ENCODE results near the gene TUBB. TPM values are rescaled to one million over a fixed set of nuclear protein-coding genes. Genes with fewer than 3 reads are reported as not detected.
A peak's percentile ranks its signal among the peaks of the same experiment; 100 is the strongest.

The TUBB gene
- total RNA-seq, 3 donors from 2014 or later: 113 to 328 (median 307) TPM

DNA sequence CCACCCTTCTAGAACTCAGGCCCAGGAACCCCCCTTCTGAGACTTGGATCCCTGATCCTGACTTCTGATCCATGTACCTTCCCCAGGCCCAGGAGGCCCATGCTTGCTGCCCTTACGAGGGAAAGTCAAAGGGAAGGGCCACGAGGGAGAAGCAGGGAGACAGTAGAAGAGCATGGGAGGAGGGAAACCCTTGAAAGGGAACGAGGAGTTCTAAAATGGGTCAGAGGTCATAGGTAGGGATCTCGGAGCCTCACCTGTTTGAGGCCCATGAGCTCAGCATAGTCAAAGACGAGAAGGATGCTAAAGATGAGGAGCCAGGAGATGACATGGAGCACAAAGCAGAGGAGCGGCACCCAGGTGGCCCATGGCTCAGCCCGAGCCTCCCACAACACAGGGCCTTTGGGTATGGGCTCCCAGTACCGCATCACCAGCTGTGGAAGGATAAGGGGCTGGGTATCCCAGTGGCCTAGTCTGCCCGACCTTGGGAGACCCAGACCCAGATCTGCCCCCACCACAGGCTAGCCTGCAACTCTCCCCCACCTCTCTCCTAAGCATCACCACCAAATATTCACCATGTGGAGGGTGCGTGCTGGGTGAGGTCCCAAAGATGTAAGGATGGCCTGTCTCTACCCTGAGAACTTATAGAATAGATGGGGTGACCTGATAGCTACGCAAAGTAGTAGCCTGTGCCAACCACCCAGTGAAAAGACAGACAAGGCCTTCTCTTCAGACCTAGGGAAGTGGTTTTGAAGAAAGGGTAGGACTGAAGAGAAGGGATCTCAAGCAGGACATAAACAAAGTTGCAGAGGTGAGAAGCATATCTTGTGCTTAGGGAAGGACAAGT lies 30.9 kb upstream of the TUBB start:
- TF ChIP-seq, protein P1, sequence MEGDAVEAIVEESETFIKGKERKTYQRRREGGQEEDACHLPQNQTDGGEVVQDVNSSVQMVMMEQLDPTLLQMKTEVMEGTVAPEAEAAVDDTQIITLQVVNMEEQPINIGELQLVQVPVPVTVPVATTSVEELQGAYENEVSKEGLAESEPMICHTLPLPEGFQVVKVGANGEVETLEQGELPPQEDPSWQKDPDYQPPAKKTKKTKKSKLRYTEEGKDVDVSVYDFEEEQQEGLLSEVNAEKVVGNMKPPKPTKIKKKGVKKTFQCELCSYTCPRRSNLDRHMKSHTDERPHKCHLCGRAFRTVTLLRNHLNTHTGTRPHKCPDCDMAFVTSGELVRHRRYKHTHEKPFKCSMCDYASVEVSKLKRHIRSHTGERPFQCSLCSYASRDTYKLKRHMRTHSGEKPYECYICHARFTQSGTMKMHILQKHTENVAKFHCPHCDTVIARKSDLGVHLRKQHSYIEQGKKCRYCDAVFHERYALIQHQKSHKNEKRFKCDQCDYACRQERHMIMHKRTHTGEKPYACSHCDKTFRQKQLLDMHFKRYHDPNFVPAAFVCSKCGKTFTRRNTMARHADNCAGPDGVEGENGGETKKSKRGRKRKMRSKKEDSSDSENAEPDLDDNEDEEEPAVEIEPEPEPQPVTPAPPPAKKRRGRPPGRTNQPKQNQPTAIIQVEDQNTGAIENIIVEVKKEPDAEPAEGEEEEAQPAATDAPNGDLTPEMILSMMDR (IDR thresholded peaks at IDR 0.05): no peak
- no peak for ATAC-seq
- no peak overlapping the region for H3K4me3 ChIP-seq
- intact Hi-C loops (cut with DNase I, micrococcal nuclease): no loop called here
- H3K4me1 ChIP-seq (ENCODE audit: low read depth): peaks cover 21% of the 10 kb centered on the region
- H3K9me3 ChIP-seq: no peaks in the 10 kb centered on the region
- H3K36me3 ChIP-seq (ENCODE audit: low read depth): no peaks in the 10 kb centered on the region
- peak in 1 of 3 donors; percentile 54 for DNase-seq

DNA sequence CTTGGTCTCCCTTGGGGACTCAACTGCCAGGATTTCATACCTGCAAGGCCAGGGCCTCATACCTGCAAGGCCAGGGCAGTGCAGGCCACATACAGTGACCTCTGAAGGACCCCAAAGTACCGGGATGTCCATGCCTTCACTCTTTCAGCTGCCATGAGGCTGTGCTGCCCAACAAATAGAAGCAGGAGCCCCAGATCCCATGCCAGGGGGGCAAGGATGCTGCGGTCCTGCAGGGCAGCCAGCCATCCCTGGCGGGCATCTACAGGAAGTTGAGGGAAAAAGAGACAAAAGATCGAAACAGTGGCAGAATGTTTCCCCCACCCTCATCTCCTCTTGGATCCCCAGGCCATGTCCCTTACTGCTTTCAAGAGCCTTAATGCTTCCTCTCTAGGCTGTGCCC lies 30.2 kb upstream of the TUBB start:
- no peak overlapping the region for H3K4me3 ChIP-seq
- H3K4me1 ChIP-seq (ENCODE audit: low read depth): peaks cover 21% of the 10 kb centered on the region
- intact Hi-C loops (cut with DNase I, micrococcal nuclease): no loop called here
- H3K36me3 ChIP-seq (ENCODE audit: low read depth): no peaks in the 10 kb centered on the region
- no peak for ATAC-seq
- peak in 2 of 3 donors; percentile 38 to 49 for DNase-seq
- TF ChIP-seq, protein P1 (IDR thresholded peaks at IDR 0.05): no peak
- no peaks in the 10 kb centered on the region for H3K9me3 ChIP-seq

DNA sequence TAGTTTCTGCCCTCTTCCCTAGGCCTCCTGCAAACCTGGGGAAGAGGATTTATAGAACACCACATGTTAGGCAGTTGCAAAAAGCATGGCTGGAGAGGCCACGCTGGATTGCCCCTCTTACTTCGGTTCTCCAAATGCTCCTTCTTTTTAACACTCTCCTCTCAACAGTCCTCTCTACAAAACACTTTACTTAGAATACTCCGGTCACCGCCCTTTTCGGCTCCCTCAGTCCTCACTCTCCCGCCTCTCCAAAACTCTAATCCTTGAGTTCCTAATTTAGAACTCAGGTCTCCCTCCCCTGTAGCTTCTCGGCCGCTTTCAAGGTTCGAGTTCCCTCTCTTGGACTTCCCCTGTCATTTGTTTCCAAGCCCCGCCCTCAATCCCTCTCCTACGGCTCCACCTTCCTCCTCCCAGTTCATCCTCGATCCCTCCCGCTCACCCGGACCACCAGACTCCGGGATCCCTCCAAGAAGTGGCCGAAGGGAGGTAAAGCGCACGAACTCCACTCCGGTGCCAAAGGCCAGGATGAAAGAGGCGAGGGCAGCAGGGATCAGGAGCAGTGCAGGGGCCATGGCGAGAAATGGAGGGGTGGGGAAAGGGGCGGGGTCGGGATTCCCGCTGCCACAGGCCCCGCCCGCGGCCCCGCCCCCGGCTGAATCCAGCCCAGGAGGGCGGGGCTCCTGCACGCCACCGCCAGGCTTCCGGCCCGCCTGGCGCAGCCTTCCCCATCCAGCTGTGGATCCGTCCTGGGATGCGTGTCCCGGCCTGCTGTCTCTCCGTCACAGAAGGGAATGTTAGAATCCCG lies 29.5 kb upstream of the TUBB start, which contains the start of gene NRM:
Gene NRM (minus strand): TSS at position 582 of the 805 bp plus-strand sequence. CDS start 10 bp downstream, at position 572.
- TF ChIP-seq, protein P1 (IDR thresholded peaks at IDR 0.05): no peak
- ATAC-seq (peak; percentile 82), DNase-seq (peak; percentile 89 to 94 (median 90))
- H3K4me1 ChIP-seq (ENCODE audit: low read depth): peaks cover 21% of the 10 kb centered on the region
- peak within 1 kb of the TSS; percentile 25 for H3K4me3 ChIP-seq
- no peaks in the 10 kb centered on the region for H3K36me3 ChIP-seq (ENCODE audit: low read depth)
- no peaks in the 10 kb centered on the region for H3K9me3 ChIP-seq
- intact Hi-C loops (cut with DNase I, micrococcal nuclease): no loop called here

DNA sequence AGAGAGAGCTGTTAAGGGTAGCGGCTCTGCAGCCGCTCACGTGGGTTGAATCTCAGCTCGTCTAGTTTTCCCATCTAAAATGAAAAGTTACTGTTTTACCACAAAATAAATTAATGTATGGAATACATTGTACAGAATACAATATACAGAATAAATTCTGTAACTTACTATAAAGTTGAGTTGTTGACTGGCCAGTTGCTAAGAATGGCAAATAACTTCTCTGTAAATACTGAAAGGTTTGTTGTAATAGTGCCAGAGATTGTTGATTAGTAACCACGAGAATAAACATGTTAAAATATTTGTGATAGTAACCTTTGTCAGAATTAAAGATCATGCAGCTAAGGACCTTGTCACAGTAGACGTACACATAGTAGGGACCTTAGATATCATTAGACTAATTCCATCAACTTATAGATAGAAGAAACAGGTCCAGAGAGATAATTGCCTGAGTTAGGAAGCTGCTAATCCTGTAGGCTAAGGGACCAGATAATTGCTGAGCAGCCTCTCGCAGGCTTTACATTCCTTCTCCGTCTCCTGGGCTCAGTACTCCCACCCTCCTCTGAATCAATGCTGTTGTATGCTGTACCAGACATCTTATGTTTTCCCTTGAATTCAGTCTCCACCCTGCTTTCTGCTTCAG lies 28.8 kb upstream of the TUBB start:
- intact Hi-C loops (cut with DNase I, micrococcal nuclease): no loop called here
- no peak for ATAC-seq

DNA sequence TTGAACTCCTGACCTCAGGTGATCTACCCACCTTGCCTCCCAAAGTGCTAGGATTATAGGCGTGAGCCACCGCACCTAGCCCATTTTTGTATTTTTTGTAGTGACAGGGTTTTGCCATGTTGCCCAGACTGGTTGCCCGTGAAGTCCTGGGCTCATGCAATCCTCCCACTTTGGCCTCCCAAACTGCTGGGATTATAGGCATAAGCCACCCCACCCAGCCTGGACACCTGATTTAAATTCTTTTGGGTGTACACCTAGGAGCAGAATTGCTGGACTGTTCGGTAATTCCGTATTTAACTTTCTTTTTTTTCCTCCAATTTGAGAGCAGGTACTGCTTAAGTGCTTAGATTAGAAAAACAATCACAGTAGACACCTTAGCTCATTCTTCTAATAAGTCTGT lies 23.7 kb upstream of the TUBB start:
- no peaks in the 10 kb centered on the region for H3K36me3 ChIP-seq (ENCODE audit: low read depth)
- no peaks in the 10 kb centered on the region for H3K9me3 ChIP-seq
- ATAC-seq (no peak), DNase-seq (peak in 1 of 3 donors; percentile 24)
- no peak overlapping the region for H3K4me3 ChIP-seq
- intact Hi-C loops (cut with DNase I, micrococcal nuclease): no loop called here
- peaks cover under 1% of the 10 kb centered on the region for H3K4me1 ChIP-seq (ENCODE audit: low read depth)
- TF ChIP-seq, protein P1 (IDR thresholded peaks at IDR 0.05): no peak

More for the DNA sequence above, 28.8 kb upstream of the TUBB start:
- TF ChIP-seq, protein P1 (IDR thresholded peaks at IDR 0.05): no peak
- H3K4me3 ChIP-seq: no peak overlapping the region
- peaks cover 21% of the 10 kb centered on the region for H3K4me1 ChIP-seq (ENCODE audit: low read depth)
- no peaks in the 10 kb centered on the region for H3K9me3 ChIP-seq
- DNase-seq: no peak
- H3K36me3 ChIP-seq (ENCODE audit: low read depth): no peaks in the 10 kb centered on the region

Data from mucosa of descending colon (tissue), 3 donors.